Esophagus squamous epithelium (tissue), 4 donors: Measurements from ENCODE around the gene KIZ.

Source experiments
- POLR2A ChIP-seq, 4 donors: fragments of 450-650 bp; IDR thresholded peaks; one replicate each; pipeline ENCODE4 v1.6.1; 2017; ENCODE audit warnings: antibody characterized with exemption in 4 of 4, mild to moderate bottlenecking in 4 of 4, moderate library complexity in 3 of 4
- TF ChIP-seq, protein P1 (sequence below), 6 experiments: fragments of 450-650 bp in 4 of 6; fragments of 200-600 bp in 2 of 6; sonication (generic) in 2 of 6; IDR thresholded peaks; one replicate each; pipeline ENCODE4 v1.5.1; 2016 to 2019; ENCODE audit warnings: antibody characterized with exemption in 6 of 6, mild to moderate bottlenecking in 4 of 6, moderate library complexity in 4 of 6

DNA sequence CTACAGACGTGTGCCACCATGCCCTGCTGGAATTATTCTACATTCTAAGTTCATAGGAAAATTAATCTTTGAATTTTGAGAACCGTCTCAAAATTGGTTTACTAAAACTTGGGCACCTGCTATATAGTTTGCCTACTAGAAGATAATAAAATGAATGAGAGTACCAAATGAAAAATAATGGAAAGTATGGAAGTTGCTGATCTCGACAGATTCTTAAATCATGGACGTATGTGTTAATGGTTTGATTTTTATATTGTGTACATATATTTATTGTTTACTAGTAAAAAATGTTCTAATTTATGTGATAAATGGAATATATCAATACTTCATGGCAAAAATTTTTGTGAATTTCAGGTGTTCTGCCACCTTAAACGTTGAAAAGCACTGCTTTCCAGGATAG, 60.0 kb downstream of the KIZ start:
- TF ChIP-seq, protein P1, sequence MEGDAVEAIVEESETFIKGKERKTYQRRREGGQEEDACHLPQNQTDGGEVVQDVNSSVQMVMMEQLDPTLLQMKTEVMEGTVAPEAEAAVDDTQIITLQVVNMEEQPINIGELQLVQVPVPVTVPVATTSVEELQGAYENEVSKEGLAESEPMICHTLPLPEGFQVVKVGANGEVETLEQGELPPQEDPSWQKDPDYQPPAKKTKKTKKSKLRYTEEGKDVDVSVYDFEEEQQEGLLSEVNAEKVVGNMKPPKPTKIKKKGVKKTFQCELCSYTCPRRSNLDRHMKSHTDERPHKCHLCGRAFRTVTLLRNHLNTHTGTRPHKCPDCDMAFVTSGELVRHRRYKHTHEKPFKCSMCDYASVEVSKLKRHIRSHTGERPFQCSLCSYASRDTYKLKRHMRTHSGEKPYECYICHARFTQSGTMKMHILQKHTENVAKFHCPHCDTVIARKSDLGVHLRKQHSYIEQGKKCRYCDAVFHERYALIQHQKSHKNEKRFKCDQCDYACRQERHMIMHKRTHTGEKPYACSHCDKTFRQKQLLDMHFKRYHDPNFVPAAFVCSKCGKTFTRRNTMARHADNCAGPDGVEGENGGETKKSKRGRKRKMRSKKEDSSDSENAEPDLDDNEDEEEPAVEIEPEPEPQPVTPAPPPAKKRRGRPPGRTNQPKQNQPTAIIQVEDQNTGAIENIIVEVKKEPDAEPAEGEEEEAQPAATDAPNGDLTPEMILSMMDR (IDR thresholded peaks at IDR 0.05) = no peak
- no peak for TF ChIP-seq POLR2A (IDR thresholded peaks at IDR 0.05)
